Measurements from ENCODE around the gene PDE1C.
"Not testable (repeated sequence)": the region's sequence is repeated elsewhere in the genome, so short reads cannot be mapped to it uniquely, and the experiment has no call there.

PDE1C gene

GRCh38 chr7:31850066-31850465, 220.1 kb downstream of the PDE1C start:
- no peak for DNase-seq (ENCODE audit: low spot score)

DNA sequence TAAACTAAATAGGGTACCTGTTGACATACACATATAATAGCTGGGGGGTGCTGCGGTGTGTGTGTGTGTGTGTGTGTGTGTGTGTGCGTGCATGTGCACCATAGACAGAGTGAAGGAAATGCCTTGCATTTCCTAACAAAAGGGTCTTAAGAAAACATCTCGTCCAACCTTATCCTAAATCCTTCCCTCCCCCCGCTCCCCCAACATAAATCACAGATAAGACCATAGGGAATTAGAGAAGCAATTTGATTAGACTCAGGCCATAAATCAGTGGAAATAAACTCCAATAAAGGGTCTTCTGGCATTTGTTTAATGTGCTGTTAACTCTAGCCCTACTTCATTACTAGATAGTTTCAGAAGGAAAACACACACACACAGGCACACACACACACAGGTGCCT, 234.7 kb downstream of the PDE1C start:
- DNase-seq (ENCODE audit: low spot score), result no peak

- DNase-seq (ENCODE audit: low spot score), result not testable (repeated sequence)
These were observed 236.6 kb downstream of the PDE1C start for GRCh38 chr7:31833625-31834024.

GRCh38 chr7:31828520-31828919, 241.7 kb downstream of the PDE1C start:
- DNase-seq (ENCODE audit: low spot score), result no peak

DNA sequence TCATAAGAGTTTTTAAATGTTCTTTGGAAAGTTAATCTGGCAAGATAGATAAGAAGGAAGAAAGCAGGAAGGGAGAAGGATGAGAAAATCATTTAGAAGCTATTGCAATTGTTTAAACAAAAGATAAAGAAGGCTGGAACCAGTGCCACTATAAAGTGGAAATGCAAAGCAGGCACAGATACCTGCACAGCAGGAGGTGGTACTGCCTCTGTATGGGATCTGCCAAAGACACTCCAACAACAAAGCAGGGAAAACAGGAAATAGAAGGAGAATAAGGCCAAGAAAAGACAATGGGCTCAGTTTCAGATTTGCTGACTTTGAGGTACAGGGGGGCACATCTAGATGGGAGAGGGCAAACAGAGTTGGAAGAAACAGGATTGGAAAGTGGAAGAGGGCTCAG, 244.6 kb downstream of the PDE1C start:
- no peak for DNase-seq (ENCODE audit: low spot score)

GRCh38 chr7:31819031-31819430, 251.2 kb downstream of the PDE1C start:
- DNase-seq (ENCODE audit: low spot score), result no peak

GRCh38 chr7:31816810-31817209, 253.4 kb downstream of the PDE1C start:
- no peak for DNase-seq (ENCODE audit: low spot score)

DNA sequence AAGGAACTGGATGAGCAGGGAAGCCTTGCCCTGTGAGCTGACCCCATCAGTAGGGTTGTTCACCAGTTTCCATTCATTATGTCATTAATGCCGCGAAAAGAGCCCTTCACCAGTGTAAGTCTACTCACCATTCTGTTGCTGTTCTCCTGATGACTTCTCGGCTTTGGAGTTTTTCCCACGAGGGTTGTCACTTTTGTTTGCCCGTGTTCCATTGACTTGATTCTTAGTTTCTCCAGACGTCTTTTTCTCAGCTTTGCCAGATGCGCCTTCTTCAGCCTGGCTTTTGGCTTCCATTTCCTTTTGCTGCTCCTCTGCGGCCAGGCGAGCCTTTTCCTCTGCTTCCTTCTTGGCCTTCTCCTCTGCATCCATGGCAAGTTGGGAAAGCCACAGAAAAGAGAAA, 254.4 kb downstream of the PDE1C start:
- no peak for DNase-seq (ENCODE audit: low spot score)

GRCh38 chr7:31814187-31814586, 256.0 kb downstream of the PDE1C start:
- no peak for DNase-seq (ENCODE audit: low spot score)

GRCh38 chr7:31811650-31812461, 258.4 kb downstream of the PDE1C start:
- DNase-seq (ENCODE audit: low spot score), result peak; percentile 69

DNA sequence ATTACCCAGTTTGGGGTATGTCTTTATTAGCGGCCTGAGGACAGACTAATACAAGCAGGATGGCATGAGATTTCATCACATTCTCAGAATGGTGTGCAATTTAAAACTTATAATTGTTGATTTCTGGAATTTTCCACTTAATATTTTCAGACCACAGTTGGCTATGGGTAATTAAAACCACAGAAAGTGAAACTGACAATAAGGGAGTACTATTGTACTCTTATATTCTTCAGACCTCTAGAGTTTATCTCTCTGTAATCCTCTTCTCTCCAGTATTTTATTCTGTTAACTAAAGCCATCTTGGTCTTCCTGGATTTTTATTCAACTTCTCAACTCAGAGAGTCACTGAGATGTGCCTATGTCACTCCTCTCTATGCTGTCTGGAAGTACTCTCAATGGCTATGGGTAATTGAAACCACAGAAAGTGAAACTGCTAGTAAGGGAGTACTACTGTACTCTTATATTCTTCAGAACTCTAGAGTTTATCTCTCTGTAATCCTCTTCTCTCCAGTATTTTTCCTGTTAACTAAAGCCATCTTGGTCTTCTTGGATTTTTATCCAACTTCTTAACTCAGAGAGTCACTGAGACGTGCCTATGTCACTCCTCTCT, 264.9 kb downstream of the PDE1C start:
- no peak for DNase-seq (ENCODE audit: low spot score)

DNA sequence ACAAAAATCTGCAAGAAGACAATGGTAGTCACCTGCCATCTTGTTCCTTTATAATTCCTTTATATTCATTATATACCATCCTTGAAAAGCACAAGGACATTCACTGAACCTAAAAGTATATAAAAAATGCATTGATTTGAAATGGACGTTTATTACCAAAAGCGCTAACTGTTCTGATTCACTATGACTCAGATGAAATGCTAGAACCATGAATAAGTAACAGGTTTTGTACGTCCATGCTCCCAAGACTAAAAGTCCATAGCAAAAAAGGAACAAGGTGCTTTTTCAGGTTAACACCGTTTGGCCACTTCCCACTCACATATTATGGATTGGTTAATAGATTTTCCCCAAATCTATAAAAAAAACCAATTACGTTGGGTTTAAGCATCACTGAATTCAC, 273.8 kb downstream of the PDE1C start:
- no peak for DNase-seq (ENCODE audit: low spot score)

DNA sequence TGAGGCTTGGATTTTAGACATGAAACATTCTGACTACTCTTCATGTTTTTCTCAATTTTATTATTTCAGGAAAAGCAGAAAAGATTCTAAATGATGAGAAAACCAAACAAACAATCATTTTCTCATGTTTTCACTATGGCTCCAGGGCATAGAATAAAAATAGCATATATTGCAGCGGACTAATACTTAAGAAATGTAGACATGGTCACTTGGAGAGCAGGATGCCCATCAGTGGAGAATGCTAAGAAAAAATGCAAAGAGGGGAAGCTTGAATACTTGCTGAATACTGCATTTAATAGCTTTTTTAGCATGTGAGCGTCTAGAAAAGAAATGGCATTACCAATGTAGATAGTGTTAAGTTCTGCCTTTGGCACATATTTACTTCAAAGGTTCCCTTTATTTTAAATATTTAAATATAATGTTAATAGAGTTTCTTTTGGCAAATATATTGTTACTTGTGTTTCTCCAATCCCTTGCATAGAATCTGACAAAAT, 275.3 kb downstream of the PDE1C start:
- DNase-seq (ENCODE audit: low spot score), result no peak

DNA sequence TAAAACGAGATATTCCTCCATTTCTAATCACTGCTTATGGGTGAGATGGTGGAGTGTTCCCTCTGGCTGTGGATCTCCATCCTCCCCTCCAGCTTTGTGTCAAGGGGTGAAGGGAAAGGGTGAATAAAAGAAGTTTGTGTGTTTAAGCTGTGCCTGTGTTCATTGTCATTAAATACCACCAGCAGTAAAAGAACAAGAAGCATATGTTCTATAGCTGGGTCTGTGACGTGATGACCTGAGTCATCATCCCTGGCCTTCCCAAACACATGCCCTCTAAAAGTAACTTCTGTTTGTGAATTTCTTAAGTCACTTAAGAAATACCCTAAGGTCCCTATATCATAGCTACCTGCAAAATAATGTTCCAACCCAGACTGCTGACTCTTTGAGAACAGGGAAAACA, 278.3 kb downstream of the PDE1C start:
- DNase-seq (ENCODE audit: low spot score), result no peak

DNA sequence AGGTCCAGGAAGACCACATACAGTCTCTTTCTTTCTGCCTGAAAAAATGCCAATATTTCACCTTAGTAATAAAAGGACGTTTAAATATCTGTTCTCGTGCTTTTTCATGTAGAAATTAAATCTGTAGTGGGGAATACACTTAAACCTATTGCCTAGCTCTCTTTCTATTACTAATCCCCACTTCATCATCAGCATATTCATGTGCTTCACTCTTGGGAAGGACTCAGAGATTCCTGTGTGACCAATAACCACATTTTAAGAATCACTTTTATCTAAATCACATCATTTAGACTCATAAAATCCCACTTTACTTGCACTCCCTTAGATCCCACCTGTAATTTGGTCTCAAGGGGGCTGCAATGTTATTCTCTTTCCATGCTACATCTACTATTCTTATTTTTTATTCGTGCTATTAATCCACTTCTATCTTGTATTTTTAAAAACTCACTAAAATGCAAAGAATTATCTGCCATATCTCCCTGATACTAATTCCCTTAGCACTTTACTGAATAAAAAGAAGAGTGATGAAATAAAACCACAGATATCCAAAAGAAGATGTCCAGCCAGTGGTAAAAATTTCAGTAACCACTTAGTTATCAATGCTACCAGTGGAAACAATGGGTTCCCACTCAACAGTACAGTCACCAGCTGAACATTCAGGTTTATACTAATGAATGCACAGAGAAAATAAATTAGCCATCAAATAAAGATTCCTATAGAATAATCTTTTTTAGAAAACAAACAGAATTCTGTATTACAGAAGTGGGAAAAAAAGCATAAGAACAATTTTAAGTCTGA, 281.1 kb downstream of the PDE1C start:
- no peak for DNase-seq (ENCODE audit: low spot score)

- DNase-seq (ENCODE audit: low spot score), result no peak
These were observed 281.8 kb downstream of the PDE1C start for GRCh38 chr7:31788445-31788844.

DNA sequence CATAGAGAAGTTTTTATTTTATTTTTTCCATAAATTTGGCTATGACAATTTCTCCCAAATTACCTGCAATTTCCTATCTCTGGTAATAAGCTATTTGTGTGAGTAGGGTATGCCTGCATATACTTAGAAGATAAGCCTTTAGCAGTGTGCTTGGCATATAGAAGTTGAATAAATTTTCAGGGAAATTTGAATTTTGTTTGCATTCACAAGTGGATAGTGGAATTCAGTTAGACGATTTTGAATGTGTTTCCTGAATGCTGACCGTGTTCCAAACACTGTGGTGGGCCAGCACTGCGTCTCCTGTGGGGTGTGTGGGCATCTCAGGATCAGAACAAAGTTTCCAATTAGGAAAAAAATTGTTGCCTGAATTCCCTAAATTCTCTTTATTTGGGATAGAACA, 283.9 kb downstream of the PDE1C start:
- DNase-seq (ENCODE audit: low spot score), result no peak

DNA sequence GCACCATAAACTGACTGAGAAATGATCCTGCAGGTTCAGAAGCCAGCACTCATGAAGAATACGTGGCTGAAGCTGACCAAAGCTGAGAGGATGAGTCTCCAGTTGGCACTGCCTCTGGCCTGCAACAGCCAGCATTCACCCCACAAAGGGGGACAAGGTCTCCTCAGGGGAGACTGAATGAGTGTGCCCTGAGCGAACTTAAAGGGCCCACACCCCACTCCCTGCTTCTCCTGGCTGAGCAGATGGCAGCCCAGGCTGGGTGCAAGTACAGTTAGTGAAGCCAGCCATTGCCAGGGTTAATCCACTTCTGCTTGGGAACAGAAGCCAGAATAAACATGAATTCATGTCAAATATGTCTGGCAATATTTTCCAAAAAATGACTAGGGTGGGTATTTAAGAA, 285.1 kb downstream of the PDE1C start:
- no peak for DNase-seq (ENCODE audit: low spot score)

GRCh38 chr7:31783221-31783620, 287.0 kb downstream of the PDE1C start:
- no peak for DNase-seq (ENCODE audit: low spot score)

GRCh38 chr7:31782411-31782991, 287.7 kb downstream of the PDE1C start:
- DNase-seq (ENCODE audit: low spot score), result peak; percentile 68

GRCh38 chr7:31778296-31778695, 291.9 kb downstream of the PDE1C start:
- DNase-seq (ENCODE audit: low spot score), result no peak

DNA sequence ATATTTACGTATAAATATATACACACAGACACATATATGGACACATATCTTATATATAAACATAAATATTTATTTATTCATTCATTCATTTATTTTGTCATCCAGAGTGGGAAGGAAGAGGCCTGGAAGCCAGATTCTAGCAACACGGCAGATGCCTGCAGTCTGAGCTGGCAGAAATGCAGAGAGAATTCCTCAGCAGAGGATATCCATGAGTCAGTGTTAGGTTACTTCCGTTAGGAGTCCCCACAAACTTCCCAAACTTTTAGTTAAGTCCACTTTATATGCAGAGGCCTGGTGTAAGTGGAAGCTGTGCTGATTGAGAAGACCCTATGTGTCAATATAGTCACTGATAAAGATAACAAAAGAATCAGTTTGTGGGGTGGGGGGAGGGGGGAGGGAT, 293.6 kb downstream of the PDE1C start:
- DNase-seq (ENCODE audit: low spot score), result peak; percentile 85
